Caco-2 (cell line): ENCODE results near the gene FOXP1. TPM values are rescaled to one million over a fixed set of nuclear protein-coding genes. Genes with fewer than 3 reads are reported as not detected.
A peak's percentile ranks its signal among the peaks of the same experiment; 100 is the strongest.

Source experiments
- BruUV-seq: library from RNA; stranded (reverse); fragments of 400-500 nt; replicated peaks from 2 replicates; lab custom pipeline; 2021; lab: Mats Ljungman, UMichigan
- CTCF ChIA-PET: fragments of 300-600 bp; sonication (Branson Sonifier 250); formaldehyde crosslinking; loops from one replicate; lab custom pipeline; 2022; ENCODE audit warnings: antibody characterized with exemption; lab: Charles Lee
- POLR2A ChIA-PET: fragments of 300-600 bp; sonication (Branson Sonifier 250); formaldehyde crosslinking; loops from one replicate; lab custom pipeline; 2022; ENCODE audit warnings: antibody characterized with exemption; lab: Charles Lee
- DNase-seq, 2 experiments: peaks; one replicate each; pipeline versions ENCODE4 v3.0.0 to v3.0.0-alpha.2; 2020 to 2022
- H3K27me3 ChIP-seq: replicated peaks from 2 replicates; pipeline ENCODE4 v1.6.0; 2011; ENCODE audit warnings: low read length; ENCODE audit not compliant: control insufficient read depth, insufficient read depth
- H3K36me3 ChIP-seq: 2 replicates; pipeline ENCODE4 v1.5.1; 2011; ENCODE audit warnings: low read length; ENCODE audit not compliant: control insufficient read depth, insufficient read depth
- H3K4me1 ChIP-seq: fragments of 250-450 bp; sonication (Bioruptor Pico); 2 replicates; pipeline ENCODE4 v1.5.1; 2020; ENCODE audit warnings: mild to moderate bottlenecking
- H3K4me3 ChIP-seq: 2 replicates; pipeline ENCODE4 v1.5.1; 2011; ENCODE audit warnings: low read depth, mild to moderate bottlenecking, control low read depth, low read length
- H3K9me3 ChIP-seq: fragments of 250-450 bp; sonication (Bioruptor Pico); 2 replicates; pipeline ENCODE4 v1.5.1; 2020; ENCODE audit warnings: mild to moderate bottlenecking, moderate library complexity
- H3K27ac Mint-ChIP-seq: one replicate; pipeline ENCODE4 v1.8.0; 2022; ENCODE audit warnings: mixed read lengths; ENCODE audit not compliant: unreplicated experiment
- H3K27me3 Mint-ChIP-seq: one replicate; pipeline ENCODE4 v1.8.0; 2022; ENCODE audit warnings: mixed read lengths; ENCODE audit not compliant: insufficient read depth, unreplicated experiment
- H3K36me3 Mint-ChIP-seq: one replicate; pipeline ENCODE4 v1.8.0; 2022; ENCODE audit warnings: mild to moderate bottlenecking, mixed read lengths; ENCODE audit not compliant: insufficient read depth, unreplicated experiment
- H3K4me1 Mint-ChIP-seq: one replicate; pipeline ENCODE4 v1.8.0; 2022; ENCODE audit warnings: low read depth, mixed read lengths; ENCODE audit not compliant: unreplicated experiment
- H3K4me3 Mint-ChIP-seq: one replicate; pipeline ENCODE4 v1.8.0; 2022; ENCODE audit warnings: mild to moderate bottlenecking, moderate library complexity, mixed read lengths; ENCODE audit not compliant: unreplicated experiment
- H3K9me3 Mint-ChIP-seq: one replicate; pipeline ENCODE4 v1.8.0; 2022; ENCODE audit warnings: mixed read lengths; ENCODE audit not compliant: unreplicated experiment
- CTCF ChIP-seq, 2 experiments: fragments of 200-600 bp in 1 of 2; IDR thresholded peaks; 1 replicate in 1 of 2; 2 replicates in 1 of 2; pipeline versions ENCODE4 v1.5.1 to v1.8.0; 2011 to 2022; ENCODE audit warnings: antibody characterized with exemption in 1 of 2, control low read depth in 1 of 2, inconsistent platforms in 1 of 2, low read depth in 1 of 2, low read length in 1 of 2, mild to moderate bottlenecking in 1 of 2, moderate library complexity in 1 of 2; ENCODE audit not compliant: insufficient read depth in 1 of 2, severe bottlenecking in 1 of 2, unreplicated experiment in 1 of 2
- intact Hi-C: fragments of 100-400 bp; cut with micrococcal nuclease; formaldehyde crosslinking; loops from one replicate; pipeline ENCODE4 v1.10.0; 2022; ENCODE audit not compliant: unreplicated experiment
- total RNA-seq: library from RNA; stranded (reverse); gene quantifications from 2 replicates; pipeline ENCODE4 v1.2.3, GENCODE V29; 2022

The FOXP1 gene
- total RNA-seq, 1 experiment from 2014 or later: 131 TPM

GRCh38 chr3:71512544-71512943 is 71.0 kb downstream of the FOXP1 start:
- no peak for TF ChIP-seq CTCF (IDR thresholded peaks at IDR 0.05; ENCODE audit: insufficient read depth in 1 of 2, low read depth in 1 of 2, low read length in 1 of 2, severe bottlenecking in 1 of 2, unreplicated experiment in 1 of 2)
- no TSS peak for BruUV-seq
- H3K27me3 Mint-ChIP-seq: no peaks in the 10 kb centered on the region

GRCh38 chr3:71512000-71512399 is 71.5 kb downstream of the FOXP1 start:
- POLR2A ChIA-PET: no interaction called here

More at GRCh38 chr3:71512544-71512943, 71.0 kb downstream of the FOXP1 start:
- no peaks in the 10 kb centered on the region for H3K36me3 Mint-ChIP-seq
- intact Hi-C loops: loop anchor here (10.0 kb wide), 1 partner anchor 258 kb away; no protein-coding TSS in a partner anchor
- H3K27ac Mint-ChIP-seq: no peak overlapping the region
- POLR2A ChIA-PET: no interaction called here
- Histone ChIP-seq H3K4me3 (no peak overlapping the region), H3K27me3 (no peaks in the 10 kb centered on the region), H3K9me3 (no peaks in the 10 kb centered on the region), H3K36me3 (no peaks in the 10 kb centered on the region), H3K4me1 (peaks cover 13% of the 10 kb centered on the region)
- CTCF ChIA-PET: no interaction called here
- peaks cover 8% of the 10 kb centered on the region for H3K4me1 Mint-ChIP-seq
- DNase-seq: no peak
- no peak overlapping the region for H3K4me3 Mint-ChIP-seq
- no peaks in the 10 kb centered on the region for H3K9me3 Mint-ChIP-seq

GRCh38 chr3:71511446-71511845 is 72.1 kb downstream of the FOXP1 start:
- H3K36me3 Mint-ChIP-seq: no peaks in the 10 kb centered on the region
- Histone ChIP-seq H3K9me3 (no peaks in the 10 kb centered on the region), H3K27me3 (no peaks in the 10 kb centered on the region), H3K4me3 (no peak overlapping the region), H3K4me1 (peaks cover 9% of the 10 kb centered on the region), H3K36me3 (no peaks in the 10 kb centered on the region)
- H3K9me3 Mint-ChIP-seq: no peaks in the 10 kb centered on the region
- intact Hi-C loops: loop anchor here (10.0 kb wide), 1 partner anchor 257 kb away; no protein-coding TSS in a partner anchor
- BruUV-seq: no TSS peak
- ChIA-PET POLR2A (interaction anchor here (0.5 to 0.7 kb wide), 2 partner anchors 36 to 112 kb away, joined by 3 read pairs; no protein-coding TSS in a partner anchor), CTCF (interaction anchor here (0.9 kb wide), 1 partner anchor 73 kb away, joined by 3 read pairs; no protein-coding TSS in a partner anchor)
- TF ChIP-seq CTCF (IDR thresholded peaks at IDR 0.05; ENCODE audit: insufficient read depth in 1 of 2, low read depth in 1 of 2, low read length in 1 of 2, severe bottlenecking in 1 of 2, unreplicated experiment in 1 of 2): no peak
- no peak for DNase-seq
- H3K4me3 Mint-ChIP-seq: no peak overlapping the region
- H3K4me1 Mint-ChIP-seq: peaks cover 5% of the 10 kb centered on the region
- H3K27me3 Mint-ChIP-seq: no peaks in the 10 kb centered on the region
- H3K27ac Mint-ChIP-seq: no peak overlapping the region

More at GRCh38 chr3:71512000-71512399, 71.5 kb downstream of the FOXP1 start:
- Mint-ChIP-seq H3K9me3 (no peaks in the 10 kb centered on the region), H3K4me3 (no peak overlapping the region), H3K27ac (no peak overlapping the region), H3K27me3 (no peaks in the 10 kb centered on the region), H3K4me1 (peaks cover 5% of the 10 kb centered on the region), H3K36me3 (no peaks in the 10 kb centered on the region)
- DNase-seq: peak in 1 of 2 experiments; percentile 21
- Histone ChIP-seq H3K4me1 (peaks cover 9% of the 10 kb centered on the region), H3K27me3 (no peaks in the 10 kb centered on the region), H3K9me3 (no peaks in the 10 kb centered on the region), H3K36me3 (no peaks in the 10 kb centered on the region), H3K4me3 (no peak overlapping the region)
- BruUV-seq: no TSS peak
- no peak for TF ChIP-seq CTCF (IDR thresholded peaks at IDR 0.05; ENCODE audit: insufficient read depth in 1 of 2, low read depth in 1 of 2, low read length in 1 of 2, severe bottlenecking in 1 of 2, unreplicated experiment in 1 of 2)
- CTCF ChIA-PET: no interaction called here
- intact Hi-C loops: loop anchor here (10.0 kb wide), 1 partner anchor 257 kb away; no protein-coding TSS in a partner anchor
